PFSK-1 (cell line): ENCODE measurements around the gene LSS.

ENCODE experiments used
- FOXP2 ChIP-seq: optimal IDR thresholded peaks from 2 replicates; pipeline ENCODE3; 2011; ENCODE audit warnings: borderline replicate concordance, control low read depth, inconsistent platforms; ENCODE audit not compliant: insufficient read depth; ENCODE audit errors: extremely low read length, extremely low read depth
- POLR2AphosphoS5 ChIP-seq: IDR thresholded peaks from 2 replicates; pipeline ENCODE4 v1.6.1; 2012; ENCODE audit warnings: low read depth, mild to moderate bottlenecking, control low read depth, low read length, moderate library complexity
- REST ChIP-seq, 2 experiments: IDR thresholded peaks; 2 replicates each; pipeline versions ENCODE4 v1.6.1 to v1.8.0; 2011 to 2012; ENCODE audit warnings: low read depth in 2 of 2, low read length in 2 of 2, control low read depth in 1 of 2, inconsistent platforms in 1 of 2, mild to moderate bottlenecking in 1 of 2, moderate library complexity in 1 of 2; ENCODE audit not compliant: insufficient read depth in 1 of 2
- SIN3A ChIP-seq: IDR thresholded peaks from 2 replicates; pipeline ENCODE4 v1.6.1; 2012; ENCODE audit warnings: mild to moderate bottlenecking, low read length, moderate library complexity, borderline replicate concordance; ENCODE audit not compliant: insufficient read depth
- TAF1 ChIP-seq: IDR thresholded peaks from 2 replicates; pipeline ENCODE4 v1.6.1; 2012; ENCODE audit warnings: low read length, control low read depth, borderline replicate concordance; ENCODE audit not compliant: insufficient read depth

LSS gene

GRCh38 chr21:46159390-46159789 is 69.2 kb downstream of the LSS start:
- no peak for TF ChIP-seq SIN3A
- TF ChIP-seq REST (IDR thresholded peaks at IDR 0.05; ENCODE audit: insufficient read depth in 1 of 2, low read depth in 2 of 2, low read length in 2 of 2) = no peak

GRCh38 chr21:46158666-46159300 is 69.8 kb downstream of the LSS start:
- TF ChIP-seq REST (IDR thresholded peaks at IDR 0.05; ENCODE audit: insufficient read depth in 1 of 2, low read depth in 2 of 2, low read length in 2 of 2) (no peak), SIN3A (no peak), TAF1 (no peak), POLR2AphosphoS5 (no peak), FOXP2 (no peak)

- TF ChIP-seq POLR2AphosphoS5 (no peak), REST (IDR thresholded peaks at IDR 0.05; ENCODE audit: insufficient read depth in 1 of 2, low read depth in 2 of 2, low read length in 2 of 2) (no peak), SIN3A (no peak), FOXP2 (no peak), TAF1 (no peak)
Measured at GRCh38 chr21:46157987-46158451, 70.6 kb downstream of the LSS start.

GRCh38 chr21:46157396-46157986 is 71.1 kb downstream of the LSS start:
- TF ChIP-seq FOXP2 = no peak
- TF ChIP-seq SIN3A = no peak
- TF ChIP-seq TAF1 = no peak
- TF ChIP-seq REST (IDR thresholded peaks at IDR 0.05; ENCODE audit: insufficient read depth in 1 of 2, low read depth in 2 of 2, low read length in 2 of 2) = no peak
- TF ChIP-seq POLR2AphosphoS5 = no peak
